K562 (cell line): ENCODE measurements around the gene CD163. TPM values are rescaled to one million over a fixed set of nuclear protein-coding genes. Genes with fewer than 3 reads are reported as not detected.

Experiments used
- ARID4B ChIP-seq: sonication (generic); formaldehyde crosslinking; IDR thresholded peaks from 2 replicates; pipeline ENCODE4 v1.8.0; 2022; ENCODE audit warnings: mild to moderate bottlenecking, missing genetic modification reagents
- CHAMP1 ChIP-seq: fragments of 450-650 bp; IDR thresholded peaks from 2 replicates; pipeline ENCODE4 v1.6.1; 2016; ENCODE audit warnings: mild to moderate bottlenecking
- GATAD2B ChIP-seq: fragments of 450-650 bp; IDR thresholded peaks from 2 replicates; pipeline ENCODE4 v1.6.1; 2017; ENCODE audit warnings: mild to moderate bottlenecking, borderline replicate concordance
- HNRNPL ChIP-seq: fragments of 200-400 bp; formaldehyde crosslinking; IDR thresholded peaks from 2 replicates; pipeline ENCODE4 v1.6.1; 2017; ENCODE audit warnings: low read depth, mild to moderate bottlenecking, low read length
- KDM4B ChIP-seq, 2 experiments: fragments of 450-650 bp in 1 of 2; sonication (generic) in 1 of 2; IDR thresholded peaks; 2 replicates each; pipeline ENCODE4 v1.6.1; 2016 to 2017; ENCODE audit warnings: borderline replicate concordance in 2 of 2, antibody characterized with exemption in 1 of 2, low read depth in 1 of 2, mild to moderate bottlenecking in 1 of 2
- MAFG ChIP-seq: fragments of 450-650 bp; conservative IDR thresholded peaks from 2 replicates; pipeline ENCODE4 v1.6.1; 2016; ENCODE audit warnings: missing genetic modification characterization, missing compliant biosample characterization
- MTA1 ChIP-seq: fragments of 450-650 bp; IDR thresholded peaks from 2 replicates; pipeline ENCODE4 v1.6.1; 2017; ENCODE audit warnings: borderline replicate concordance
- RFX1 ChIP-seq: fragments of 450-650 bp; IDR thresholded peaks from 2 replicates; pipeline ENCODE4 v1.6.1; 2016; ENCODE audit warnings: mild to moderate bottlenecking, moderate library complexity
- SMARCB1 ChIP-seq: IDR thresholded peaks from 2 replicates; pipeline ENCODE4 v1.6.1; 2011; ENCODE audit warnings: improper control_type of control experiment, low read depth; ENCODE audit not compliant: insufficient read length
- TFE3 ChIP-seq: fragments of 450-650 bp; formaldehyde crosslinking; IDR thresholded peaks from 2 replicates; pipeline ENCODE4 v1.4.0; 2020; ENCODE audit warnings: mild to moderate bottlenecking, mixed read lengths
- polyA plus RNA-seq, 8 experiments: library from polyadenylated mRNA; depleted of rRNA in 4 of 8; stranded (reverse) in 5 of 8; unstranded in 3 of 8; fragments of >200 nt; fragmentation: Nextera tagmentation in 2 of 8; fragmentation: Illumina TruSeq in 1 of 8; extraction: Ambion mirVana in 2 of 8; extraction: Trizol in 1 of 8; gene quantifications; 2 replicates each; pipeline versions ENCODE4 v1.2.1 to v1.2.3, GENCODE V29; 2011 to 2014; ENCODE audit warnings: inconsistent platforms in 1 of 8, missing spikeins in 1 of 8
- total RNA-seq, 7 experiments: library from RNA; depleted of rRNA in 6 of 7; stranded (reverse); fragments of >200 nt in 6 of 7; fragmentation: Illumina TruSeq in 2 of 7; extraction: Trizol in 2 of 7; gene quantifications; 2 replicates each; pipeline versions ENCODE4 v1.2.1 to v1.2.3, GENCODE V29; 2011 to 2021; ENCODE audit warnings: low replicate concordance in 1 of 7

The CD163 gene
- total and polyA plus RNA-seq, 9 of the 15 experiments (the other 6 are each of a cell fraction or from before 2014, with no cell fraction given): 0.62 TPM; not detected in 8

GRCh38 chr12:7479771-7480170, 23.8 kb downstream of the CD163 start (continued):
- no peak for TF ChIP-seq CHAMP1
- no peak for TF ChIP-seq SMARCB1
- no peak for TF ChIP-seq TFE3
- TF ChIP-seq KDM4B (IDR thresholded peaks at IDR 0.05; ENCODE audit: borderline replicate concordance in 2 of 2, low read depth in 1 of 2): no peak
- no peak for TF ChIP-seq MTA1
- TF ChIP-seq ARID4B (CRISPR knock-in tag): no peak
- no peak for TF ChIP-seq GATAD2B
- peak; percentile 44 for TF ChIP-seq MAFG (tag)
- TF ChIP-seq RFX1: no peak
- TF ChIP-seq HNRNPL: no peak
